Panc1 (cell line): ENCODE results near the gene DUSP3.

Experiments
- POLR2AphosphoS5 ChIP-seq: IDR thresholded peaks from 2 replicates; pipeline ENCODE4 v1.6.1; 2012; ENCODE audit warnings: mild to moderate bottlenecking, low read depth, low read length, moderate library complexity
- TF ChIP-seq, protein P1 (sequence below): fragments of 450-650 bp; IDR thresholded peaks from 2 replicates; pipeline ENCODE4 v1.5.1; 2017; ENCODE audit warnings: mild to moderate bottlenecking
- TF ChIP-seq, protein P2 (sequence below), 2 experiments: IDR thresholded peaks; 2 replicates each; pipeline ENCODE4 v1.6.1; 2011 to 2012; ENCODE audit warnings: low read depth in 2 of 2, control low read depth in 1 of 2, low read length in 1 of 2, mild to moderate bottlenecking in 1 of 2, moderate library complexity in 1 of 2; ENCODE audit not compliant: insufficient read depth in 1 of 2

DNA sequence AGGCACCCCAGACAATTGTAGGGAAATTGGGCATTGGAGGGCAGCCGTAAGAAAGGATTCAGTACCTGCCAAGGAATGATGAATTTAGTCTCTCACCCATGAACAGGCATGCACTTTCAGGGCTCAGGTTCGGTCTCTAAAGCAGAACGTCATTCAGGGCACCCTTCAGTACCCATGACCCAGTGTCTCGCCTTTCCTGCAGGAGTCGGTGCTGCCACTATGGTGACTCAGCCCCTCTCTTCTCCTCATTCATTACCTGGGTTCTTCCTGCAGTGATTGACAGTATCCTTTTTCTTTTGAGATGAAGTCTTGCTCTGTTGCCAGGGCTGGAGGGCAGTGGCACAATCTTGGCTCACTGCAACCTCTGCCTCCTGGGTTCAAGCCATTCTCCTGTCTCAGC, 28.6 kb downstream of the DUSP3 start:
- TF ChIP-seq, protein P1, sequence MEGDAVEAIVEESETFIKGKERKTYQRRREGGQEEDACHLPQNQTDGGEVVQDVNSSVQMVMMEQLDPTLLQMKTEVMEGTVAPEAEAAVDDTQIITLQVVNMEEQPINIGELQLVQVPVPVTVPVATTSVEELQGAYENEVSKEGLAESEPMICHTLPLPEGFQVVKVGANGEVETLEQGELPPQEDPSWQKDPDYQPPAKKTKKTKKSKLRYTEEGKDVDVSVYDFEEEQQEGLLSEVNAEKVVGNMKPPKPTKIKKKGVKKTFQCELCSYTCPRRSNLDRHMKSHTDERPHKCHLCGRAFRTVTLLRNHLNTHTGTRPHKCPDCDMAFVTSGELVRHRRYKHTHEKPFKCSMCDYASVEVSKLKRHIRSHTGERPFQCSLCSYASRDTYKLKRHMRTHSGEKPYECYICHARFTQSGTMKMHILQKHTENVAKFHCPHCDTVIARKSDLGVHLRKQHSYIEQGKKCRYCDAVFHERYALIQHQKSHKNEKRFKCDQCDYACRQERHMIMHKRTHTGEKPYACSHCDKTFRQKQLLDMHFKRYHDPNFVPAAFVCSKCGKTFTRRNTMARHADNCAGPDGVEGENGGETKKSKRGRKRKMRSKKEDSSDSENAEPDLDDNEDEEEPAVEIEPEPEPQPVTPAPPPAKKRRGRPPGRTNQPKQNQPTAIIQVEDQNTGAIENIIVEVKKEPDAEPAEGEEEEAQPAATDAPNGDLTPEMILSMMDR: no peak
- TF ChIP-seq POLR2AphosphoS5: no peak
- TF ChIP-seq, protein P2, sequence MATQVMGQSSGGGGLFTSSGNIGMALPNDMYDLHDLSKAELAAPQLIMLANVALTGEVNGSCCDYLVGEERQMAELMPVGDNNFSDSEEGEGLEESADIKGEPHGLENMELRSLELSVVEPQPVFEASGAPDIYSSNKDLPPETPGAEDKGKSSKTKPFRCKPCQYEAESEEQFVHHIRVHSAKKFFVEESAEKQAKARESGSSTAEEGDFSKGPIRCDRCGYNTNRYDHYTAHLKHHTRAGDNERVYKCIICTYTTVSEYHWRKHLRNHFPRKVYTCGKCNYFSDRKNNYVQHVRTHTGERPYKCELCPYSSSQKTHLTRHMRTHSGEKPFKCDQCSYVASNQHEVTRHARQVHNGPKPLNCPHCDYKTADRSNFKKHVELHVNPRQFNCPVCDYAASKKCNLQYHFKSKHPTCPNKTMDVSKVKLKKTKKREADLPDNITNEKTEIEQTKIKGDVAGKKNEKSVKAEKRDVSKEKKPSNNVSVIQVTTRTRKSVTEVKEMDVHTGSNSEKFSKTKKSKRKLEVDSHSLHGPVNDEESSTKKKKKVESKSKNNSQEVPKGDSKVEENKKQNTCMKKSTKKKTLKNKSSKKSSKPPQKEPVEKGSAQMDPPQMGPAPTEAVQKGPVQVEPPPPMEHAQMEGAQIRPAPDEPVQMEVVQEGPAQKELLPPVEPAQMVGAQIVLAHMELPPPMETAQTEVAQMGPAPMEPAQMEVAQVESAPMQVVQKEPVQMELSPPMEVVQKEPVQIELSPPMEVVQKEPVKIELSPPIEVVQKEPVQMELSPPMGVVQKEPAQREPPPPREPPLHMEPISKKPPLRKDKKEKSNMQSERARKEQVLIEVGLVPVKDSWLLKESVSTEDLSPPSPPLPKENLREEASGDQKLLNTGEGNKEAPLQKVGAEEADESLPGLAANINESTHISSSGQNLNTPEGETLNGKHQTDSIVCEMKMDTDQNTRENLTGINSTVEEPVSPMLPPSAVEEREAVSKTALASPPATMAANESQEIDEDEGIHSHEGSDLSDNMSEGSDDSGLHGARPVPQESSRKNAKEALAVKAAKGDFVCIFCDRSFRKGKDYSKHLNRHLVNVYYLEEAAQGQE (IDR thresholded peaks at IDR 0.05; ENCODE audit: insufficient read depth in 1 of 2, low read depth in 2 of 2, low read length in 1 of 2): no peak
